Measurements from ENCODE around the gene CFD. TPM values are rescaled to one million over a fixed set of nuclear protein-coding genes. Genes with fewer than 3 reads are reported as not detected.
A peak's percentile ranks its signal among the peaks of the same experiment; 100 is the strongest.

CFD gene
- total and polyA plus RNA-seq, 8 donors, result 2.5 to 48.8 (median 15.0) TPM

DNA sequence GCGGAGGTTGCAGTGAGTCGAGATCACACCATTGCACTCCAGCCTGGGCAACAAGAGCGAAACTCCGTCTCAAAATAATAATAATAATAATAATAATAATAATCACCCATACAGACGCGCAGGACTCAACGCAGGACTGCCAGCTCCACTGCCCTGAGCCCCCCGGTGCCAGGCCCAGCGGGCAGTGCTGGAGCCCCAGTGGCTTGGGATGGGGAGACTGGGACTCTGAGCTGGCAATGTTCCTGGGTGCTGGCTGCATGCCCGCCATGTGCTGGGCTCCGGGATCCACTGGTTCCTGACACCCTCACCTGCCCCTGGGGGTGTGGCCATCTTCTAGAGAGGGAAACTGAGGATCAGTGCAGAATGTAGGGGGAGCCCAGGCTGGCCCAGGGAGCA is 32.2 kb upstream of the CFD start:
- H3K27me3 ChIP-seq, result peaks cover 0 to 9% (median 2%) of the 10 kb centered on the region in 4 donors
- no peaks in the 10 kb centered on the region for H3K9me3 ChIP-seq
- no peak overlapping the region for H3K27ac ChIP-seq
- DNase-seq, result peak in 2 of 6 donors; percentile 47
- no peak for ATAC-seq
- no peak overlapping the region for H3K4me3 ChIP-seq
- WGBS, 2 donors, result 78 to 87% methylated on average over 11 of the region's 11 CpGs
- H3K36me3 ChIP-seq, result no peaks in the 10 kb centered on the region
- FAIRE-seq, result no peak
- TF ChIP-seq, protein P1, sequence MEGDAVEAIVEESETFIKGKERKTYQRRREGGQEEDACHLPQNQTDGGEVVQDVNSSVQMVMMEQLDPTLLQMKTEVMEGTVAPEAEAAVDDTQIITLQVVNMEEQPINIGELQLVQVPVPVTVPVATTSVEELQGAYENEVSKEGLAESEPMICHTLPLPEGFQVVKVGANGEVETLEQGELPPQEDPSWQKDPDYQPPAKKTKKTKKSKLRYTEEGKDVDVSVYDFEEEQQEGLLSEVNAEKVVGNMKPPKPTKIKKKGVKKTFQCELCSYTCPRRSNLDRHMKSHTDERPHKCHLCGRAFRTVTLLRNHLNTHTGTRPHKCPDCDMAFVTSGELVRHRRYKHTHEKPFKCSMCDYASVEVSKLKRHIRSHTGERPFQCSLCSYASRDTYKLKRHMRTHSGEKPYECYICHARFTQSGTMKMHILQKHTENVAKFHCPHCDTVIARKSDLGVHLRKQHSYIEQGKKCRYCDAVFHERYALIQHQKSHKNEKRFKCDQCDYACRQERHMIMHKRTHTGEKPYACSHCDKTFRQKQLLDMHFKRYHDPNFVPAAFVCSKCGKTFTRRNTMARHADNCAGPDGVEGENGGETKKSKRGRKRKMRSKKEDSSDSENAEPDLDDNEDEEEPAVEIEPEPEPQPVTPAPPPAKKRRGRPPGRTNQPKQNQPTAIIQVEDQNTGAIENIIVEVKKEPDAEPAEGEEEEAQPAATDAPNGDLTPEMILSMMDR (IDR thresholded peaks at IDR 0.05), result no peak
- intact Hi-C loops (cut with DNase I), result no loop called here
- H3K4me1 ChIP-seq, result no peaks in the 10 kb centered on the region

DNA sequence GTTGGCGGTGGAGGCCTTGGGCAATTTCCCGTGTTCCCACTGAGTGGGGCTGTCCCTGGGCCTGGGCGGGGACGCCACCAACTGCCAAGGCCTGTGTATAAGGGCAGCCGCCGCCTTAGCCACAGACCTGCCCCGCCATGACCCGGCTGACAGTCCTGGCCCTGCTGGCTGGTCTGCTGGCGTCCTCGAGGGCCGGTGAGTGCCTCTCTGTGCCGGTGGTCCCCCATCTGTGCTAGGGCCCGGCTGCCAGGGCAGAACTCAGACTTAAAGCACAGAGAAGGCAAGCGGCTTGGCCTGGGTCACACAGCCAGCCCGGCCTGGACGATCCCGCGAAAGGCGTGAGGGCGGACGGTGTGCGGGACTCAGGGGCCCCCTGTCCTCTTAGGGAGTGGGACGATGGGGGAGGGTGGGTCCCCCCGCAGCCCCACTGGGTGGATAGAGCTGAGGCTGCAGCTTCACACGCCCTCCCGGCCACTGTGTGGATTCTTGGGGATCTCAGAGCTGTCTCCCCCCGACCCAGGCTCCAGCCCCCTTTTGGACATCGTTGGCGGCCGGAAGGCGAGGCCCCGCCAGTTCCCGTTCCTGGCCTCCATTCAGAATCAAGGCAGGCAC is 31.6 kb upstream of the CFD start, which contains the start of gene AZU1:
Gene AZU1 (plus strand): TSS at position 128 of the 612 bp plus-strand sequence. CDS start 10 bp downstream, at position 138.
- intact Hi-C loops (cut with DNase I), result no loop called here
- no peak within 1 kb of the TSS for H3K4me3 ChIP-seq
- H3K27ac ChIP-seq, result no peak within 1 kb of the TSS
- no peaks in the 10 kb centered on the region for H3K4me1 ChIP-seq
- H3K9me3 ChIP-seq, result no peaks in the 10 kb centered on the region
- no peaks in the 10 kb centered on the region for H3K36me3 ChIP-seq
- DNase-seq (peak in 2 of 6 donors; percentile 31 to 70), ATAC-seq (peak in 2 of 4 donors; percentile 15 to 16), FAIRE-seq (no peak)
- WGBS, 2 donors, result 75 to 76% methylated on average over 23 to 33 of the region's 33 CpGs
- TF ChIP-seq, protein P1 (IDR thresholded peaks at IDR 0.05), result no peak
- H3K27me3 ChIP-seq, result peaks cover 0 to 9% (median 0%) of the 10 kb centered on the region in 4 donors

DNA sequence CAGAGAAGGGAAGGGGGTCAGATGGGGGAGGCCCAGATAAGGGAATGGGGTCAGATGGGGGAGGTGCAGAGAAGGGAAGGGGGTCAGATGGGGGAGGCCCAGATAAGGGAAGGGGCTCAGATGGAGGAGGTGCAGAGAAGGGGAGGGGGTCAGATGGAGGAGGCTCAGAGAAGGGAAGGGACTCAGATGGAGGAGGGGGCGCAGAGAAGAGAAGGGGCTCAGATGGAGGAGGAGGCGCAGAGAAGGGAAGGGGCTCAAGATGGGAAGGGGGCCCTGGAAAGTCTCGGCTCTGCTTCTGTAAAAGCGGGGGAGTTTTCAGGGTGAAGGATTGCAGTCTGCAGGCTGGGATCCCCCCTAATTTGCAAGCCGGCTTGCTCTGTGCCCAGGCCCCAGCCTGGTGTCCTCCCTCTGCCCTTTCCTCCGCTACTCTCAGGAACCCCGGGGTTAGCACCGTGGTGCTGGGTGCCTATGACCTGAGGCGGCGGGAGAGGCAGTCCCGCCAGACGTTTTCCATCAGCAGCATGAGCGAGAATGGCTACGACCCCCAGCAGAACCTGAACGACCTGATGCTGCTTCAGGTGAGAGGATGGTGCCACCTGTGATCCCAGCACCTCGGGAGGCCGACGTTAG is 30.2 kb upstream of the CFD start:
- no peak for ATAC-seq
- no peaks in the 10 kb centered on the region for H3K27me3 ChIP-seq
- 65 to 70% methylated on average over 17 to 18 of the region's 18 CpGs for WGBS, 2 donors

DNA sequence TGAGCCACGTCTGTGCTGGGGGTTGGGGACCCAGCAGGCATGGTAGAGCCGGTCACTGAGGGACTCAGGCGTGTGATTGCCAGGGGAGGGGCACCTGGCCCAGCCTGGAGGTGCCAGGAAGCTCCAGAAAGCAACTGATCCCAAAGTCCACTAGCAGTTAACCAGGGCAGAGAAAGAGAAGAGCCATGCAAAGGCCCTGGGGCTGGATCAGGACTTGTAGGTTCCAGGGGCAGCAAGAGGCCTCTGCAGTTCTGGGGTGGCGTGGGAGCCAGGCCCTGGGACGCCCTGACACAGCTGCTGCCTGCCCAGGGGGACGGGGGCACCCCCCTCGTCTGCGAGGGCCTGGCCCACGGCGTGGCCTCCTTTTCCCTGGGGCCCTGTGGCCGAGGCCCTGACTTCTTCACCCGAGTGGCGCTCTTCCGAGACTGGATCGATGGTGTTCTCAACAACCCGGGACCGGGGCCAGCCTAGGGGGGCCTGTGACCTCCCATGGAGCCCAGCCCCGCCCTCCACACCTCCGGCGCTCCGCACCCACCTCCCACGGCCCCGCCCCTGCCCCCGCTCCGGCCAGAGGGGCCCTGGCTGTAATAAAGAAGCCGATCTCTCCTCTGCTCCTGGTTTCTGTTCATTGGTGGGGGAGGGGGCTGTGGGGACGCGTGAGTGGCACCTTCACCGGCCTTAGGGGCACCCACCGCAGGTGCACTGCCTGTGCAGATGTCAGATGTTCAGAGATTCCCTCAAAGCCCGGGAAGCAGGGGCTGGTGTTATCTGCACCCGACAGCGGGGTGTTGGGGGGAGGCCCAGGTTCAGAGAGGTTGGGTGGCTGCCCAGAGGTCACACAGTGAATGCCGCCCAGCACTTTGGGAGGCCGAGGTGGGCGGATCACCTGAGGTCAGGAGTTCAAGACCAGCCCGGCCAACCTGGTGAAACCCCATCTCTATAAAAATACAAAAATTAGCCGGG is 27.8 kb upstream of the CFD start:
- TF ChIP-seq, protein P1 (IDR thresholded peaks at IDR 0.05), result no peak
- H3K9me3 ChIP-seq, result no peaks in the 10 kb centered on the region
- WGBS, 2 donors, result 26 to 32% methylated on average over 35 to 38 of the region's 38 CpGs
- ATAC-seq, result peak; percentile 63 to 82 (median 78)
- H3K27me3 ChIP-seq, result no peaks in the 10 kb centered on the region
- DNase-seq, result peak in 4 of 6 donors; percentile 62 to 85 (median 72)
- no peak for FAIRE-seq
- H3K36me3 ChIP-seq, result no peaks in the 10 kb centered on the region
- H3K27ac ChIP-seq, result peak overlapping the region in 3 of 4 donors; percentile 8 to 31 (median 23)
- intact Hi-C loops (cut with DNase I), result no loop called here
- H3K4me1 ChIP-seq, result no peaks in the 10 kb centered on the region
- H3K4me3 ChIP-seq, result no peak overlapping the region

More for the DNA sequence above, 30.2 kb upstream of the CFD start:
- intact Hi-C loops (cut with DNase I), result no loop called here
- no peak overlapping the region for H3K4me3 ChIP-seq
- H3K4me1 ChIP-seq, result no peaks in the 10 kb centered on the region
- no peak overlapping the region for H3K27ac ChIP-seq
- FAIRE-seq (no peak), DNase-seq (no peak)
- TF ChIP-seq, protein P1 (IDR thresholded peaks at IDR 0.05), result no peak
- no peaks in the 10 kb centered on the region for H3K9me3 ChIP-seq
- H3K36me3 ChIP-seq, result no peaks in the 10 kb centered on the region

Measured in pancreas (tissue), 10 donors.